ENCODE data around the gene CD8A.

The CD8A gene

DNA sequence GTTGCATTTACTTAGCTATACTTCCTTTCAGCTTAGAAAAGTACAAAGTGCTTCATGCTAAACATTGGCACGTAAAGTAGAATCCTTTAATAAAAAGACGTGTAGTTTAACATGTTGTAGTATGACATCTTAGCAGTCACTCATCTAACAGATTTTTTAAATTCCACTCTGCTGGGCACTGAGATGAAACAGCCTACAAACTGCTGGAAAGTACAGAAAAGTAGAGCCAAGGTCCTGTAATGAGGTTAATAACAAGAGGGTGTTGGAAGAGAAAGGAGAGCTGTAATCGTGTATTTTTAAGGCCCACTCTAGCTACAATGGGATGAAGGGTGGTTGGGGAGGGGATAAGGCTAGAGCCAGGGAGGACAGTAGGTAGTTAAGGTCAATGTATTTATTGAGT is 10.7 kb downstream of the CD8A start:
- no peak overlapping the region for H3K27ac ChIP-seq (ENCODE audit: low read length)
- peaks cover 45% of the 10 kb centered on the region for H3K4me1 ChIP-seq (ENCODE audit: low read length)
- no peak overlapping the region for H3K4me2 ChIP-seq (ENCODE audit: low read length)
- no peaks in the 10 kb centered on the region for H3K27me3 ChIP-seq (ENCODE audit: low read depth, low read length)
- H2AFZ ChIP-seq (ENCODE audit: low read depth, low read length), result no peak overlapping the region
- TF ChIP-seq EZH2phosphoT487 (IDR thresholded peaks at IDR 0.05; ENCODE audit: low read depth), result no peak
- TF ChIP-seq, protein P1, sequence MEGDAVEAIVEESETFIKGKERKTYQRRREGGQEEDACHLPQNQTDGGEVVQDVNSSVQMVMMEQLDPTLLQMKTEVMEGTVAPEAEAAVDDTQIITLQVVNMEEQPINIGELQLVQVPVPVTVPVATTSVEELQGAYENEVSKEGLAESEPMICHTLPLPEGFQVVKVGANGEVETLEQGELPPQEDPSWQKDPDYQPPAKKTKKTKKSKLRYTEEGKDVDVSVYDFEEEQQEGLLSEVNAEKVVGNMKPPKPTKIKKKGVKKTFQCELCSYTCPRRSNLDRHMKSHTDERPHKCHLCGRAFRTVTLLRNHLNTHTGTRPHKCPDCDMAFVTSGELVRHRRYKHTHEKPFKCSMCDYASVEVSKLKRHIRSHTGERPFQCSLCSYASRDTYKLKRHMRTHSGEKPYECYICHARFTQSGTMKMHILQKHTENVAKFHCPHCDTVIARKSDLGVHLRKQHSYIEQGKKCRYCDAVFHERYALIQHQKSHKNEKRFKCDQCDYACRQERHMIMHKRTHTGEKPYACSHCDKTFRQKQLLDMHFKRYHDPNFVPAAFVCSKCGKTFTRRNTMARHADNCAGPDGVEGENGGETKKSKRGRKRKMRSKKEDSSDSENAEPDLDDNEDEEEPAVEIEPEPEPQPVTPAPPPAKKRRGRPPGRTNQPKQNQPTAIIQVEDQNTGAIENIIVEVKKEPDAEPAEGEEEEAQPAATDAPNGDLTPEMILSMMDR (IDR thresholded peaks at IDR 0.05; ENCODE audit: low read depth, low read length), result no peak
- peaks cover 6% of the 10 kb centered on the region for H3K36me3 ChIP-seq (replicated peaks; ENCODE audit: low read depth, low read length)
- peaks cover 17% of the 10 kb centered on the region for H4K20me1 ChIP-seq (ENCODE audit: insufficient read depth, low read length)
- H3K4me3 ChIP-seq (ENCODE audit: low read length), result no peak overlapping the region
- no peak overlapping the region for H3K9ac ChIP-seq (ENCODE audit: low read length)
- H3K79me2 ChIP-seq (ENCODE audit: low read length), result no peaks in the 10 kb centered on the region
- H3K9me3 ChIP-seq (ENCODE audit: insufficient read depth, low read length), result no peaks in the 10 kb centered on the region

DNA sequence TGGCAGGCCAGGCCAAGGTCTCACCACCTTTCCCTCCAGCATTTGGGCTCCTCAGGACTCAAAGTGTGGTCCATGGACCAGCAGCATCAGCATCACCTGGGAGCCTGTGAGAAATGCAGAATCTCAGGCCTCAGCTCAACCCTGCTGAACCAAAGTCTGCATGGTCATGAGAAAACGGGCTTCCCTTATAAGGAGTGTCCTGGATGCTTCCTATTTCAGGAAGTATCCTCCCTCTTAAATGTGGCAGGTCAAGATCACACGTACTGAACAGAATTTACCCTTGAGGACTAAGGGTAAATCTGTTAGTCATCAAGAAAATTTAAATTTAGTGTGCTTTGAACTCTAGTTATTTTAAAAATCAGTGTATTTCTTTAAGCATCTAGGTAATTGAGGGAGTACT is 11.8 kb downstream of the CD8A start:
- Histone ChIP-seq H2AFZ (ENCODE audit: low read depth, low read length) (no peak overlapping the region), H3K9ac (ENCODE audit: low read length) (no peak overlapping the region), H3K4me2 (ENCODE audit: low read length) (no peak overlapping the region), H3K27me3 (ENCODE audit: low read depth, low read length) (no peaks in the 10 kb centered on the region), H3K79me2 (ENCODE audit: low read length) (no peaks in the 10 kb centered on the region), H3K36me3 (replicated peaks; ENCODE audit: low read depth, low read length) (peaks cover 15% of the 10 kb centered on the region), H3K4me1 (ENCODE audit: low read length) (peaks cover 36% of the 10 kb centered on the region), H3K4me3 (ENCODE audit: low read length) (no peak overlapping the region), H4K20me1 (ENCODE audit: insufficient read depth, low read length) (peaks cover 25% of the 10 kb centered on the region), H3K27ac (ENCODE audit: low read length) (no peak overlapping the region), H3K9me3 (ENCODE audit: insufficient read depth, low read length) (no peaks in the 10 kb centered on the region)
- TF ChIP-seq, protein P1 (IDR thresholded peaks at IDR 0.05; ENCODE audit: low read depth, low read length), result no peak
- TF ChIP-seq EZH2phosphoT487 (IDR thresholded peaks at IDR 0.05; ENCODE audit: low read depth), result no peak

DNA sequence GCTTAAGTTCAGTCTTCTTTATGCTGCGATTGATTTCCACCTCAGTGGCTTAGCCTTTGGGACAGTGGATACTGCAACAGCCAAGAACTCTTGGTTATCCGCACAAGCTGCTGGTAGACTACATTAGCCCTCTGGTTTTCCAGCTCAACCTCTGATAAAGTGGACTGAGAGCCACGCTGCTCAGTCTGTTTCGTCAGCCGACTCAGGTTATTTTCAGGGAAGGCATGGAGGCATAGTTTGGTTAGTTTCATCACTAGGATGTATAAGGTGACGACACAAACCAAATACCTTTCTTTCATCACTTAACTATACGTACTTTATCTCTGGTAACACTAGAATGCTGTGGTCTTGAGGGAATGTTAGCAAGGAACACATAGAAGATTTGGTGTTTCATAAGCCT is 14.2 kb downstream of the CD8A start:
- Histone ChIP-seq H2AFZ (ENCODE audit: low read depth, low read length) (no peak overlapping the region), H3K4me3 (ENCODE audit: low read length) (no peak overlapping the region), H3K36me3 (replicated peaks; ENCODE audit: low read depth, low read length) (peaks cover 26% of the 10 kb centered on the region), H3K27ac (ENCODE audit: low read length) (no peak overlapping the region), H3K4me1 (ENCODE audit: low read length) (peaks cover 12% of the 10 kb centered on the region), H3K79me2 (ENCODE audit: low read length) (no peaks in the 10 kb centered on the region), H4K20me1 (ENCODE audit: insufficient read depth, low read length) (peaks cover 13% of the 10 kb centered on the region), H3K9ac (ENCODE audit: low read length) (no peak overlapping the region), H3K9me3 (ENCODE audit: insufficient read depth, low read length) (no peaks in the 10 kb centered on the region), H3K27me3 (ENCODE audit: low read depth, low read length) (no peaks in the 10 kb centered on the region), H3K4me2 (ENCODE audit: low read length) (no peak overlapping the region)
- no peak for TF ChIP-seq EZH2phosphoT487 (IDR thresholded peaks at IDR 0.05; ENCODE audit: low read depth)
- TF ChIP-seq, protein P1 (IDR thresholded peaks at IDR 0.05; ENCODE audit: low read depth, low read length), result no peak

DNA sequence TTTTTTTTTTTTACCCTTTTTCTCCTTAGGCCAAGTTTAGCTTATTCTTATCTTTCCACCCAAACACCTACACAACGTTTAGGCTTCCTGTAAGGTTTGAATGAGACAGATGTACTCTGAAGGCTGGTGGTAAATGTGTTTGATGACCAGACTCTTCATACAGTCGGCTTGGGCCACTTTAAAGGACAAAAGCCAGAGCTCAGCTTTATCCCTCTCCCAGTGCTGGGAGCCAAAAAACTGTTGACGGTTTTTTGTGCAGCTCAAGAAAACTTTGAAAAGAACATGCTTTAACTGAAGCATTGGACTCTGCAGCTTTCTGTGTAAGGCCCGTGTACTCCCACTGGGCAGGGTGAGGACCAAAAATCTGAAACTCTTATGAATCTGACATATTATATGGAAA is 15.4 kb downstream of the CD8A start:
- Histone ChIP-seq H3K4me1 (ENCODE audit: low read length) (peaks cover 6% of the 10 kb centered on the region; the same call in 1 of the 2 replicates), H3K4me2 (ENCODE audit: low read length) (no peak overlapping the region), H3K4me3 (ENCODE audit: low read length) (no peak overlapping the region), H2AFZ (ENCODE audit: low read depth, low read length) (no peak overlapping the region), H3K27me3 (ENCODE audit: low read depth, low read length) (no peaks in the 10 kb centered on the region), H3K27ac (ENCODE audit: low read length) (no peak overlapping the region), H3K9me3 (ENCODE audit: insufficient read depth, low read length) (no peaks in the 10 kb centered on the region), H4K20me1 (ENCODE audit: insufficient read depth, low read length) (peaks cover 19% of the 10 kb centered on the region), H3K79me2 (ENCODE audit: low read length) (no peaks in the 10 kb centered on the region), H3K9ac (ENCODE audit: low read length) (no peak overlapping the region), H3K36me3 (replicated peaks; ENCODE audit: low read depth, low read length) (peaks cover 35% of the 10 kb centered on the region)
- no peak for TF ChIP-seq EZH2phosphoT487 (IDR thresholded peaks at IDR 0.05; ENCODE audit: low read depth)
- TF ChIP-seq, protein P1 (IDR thresholded peaks at IDR 0.05; ENCODE audit: low read depth, low read length), result no peak
